GM21447 (cell line): ENCODE data around the gene NSMCE4A.
"Not testable (repeated sequence)": the region's sequence is repeated elsewhere in the genome, so short reads cannot be mapped to it uniquely, and the experiment has no call there.

Source experiments
- ATAC-seq: cut with Tn5 transposase; IDR thresholded peaks from one replicate; pipeline ENCODE4 v1.9.1; 2021; ENCODE audit not compliant: unreplicated experiment

NSMCE4A gene

GRCh38 chr10:121990015-121990677 is 15.1 kb upstream of the NSMCE4A start:
- no peak for ATAC-seq

DNA sequence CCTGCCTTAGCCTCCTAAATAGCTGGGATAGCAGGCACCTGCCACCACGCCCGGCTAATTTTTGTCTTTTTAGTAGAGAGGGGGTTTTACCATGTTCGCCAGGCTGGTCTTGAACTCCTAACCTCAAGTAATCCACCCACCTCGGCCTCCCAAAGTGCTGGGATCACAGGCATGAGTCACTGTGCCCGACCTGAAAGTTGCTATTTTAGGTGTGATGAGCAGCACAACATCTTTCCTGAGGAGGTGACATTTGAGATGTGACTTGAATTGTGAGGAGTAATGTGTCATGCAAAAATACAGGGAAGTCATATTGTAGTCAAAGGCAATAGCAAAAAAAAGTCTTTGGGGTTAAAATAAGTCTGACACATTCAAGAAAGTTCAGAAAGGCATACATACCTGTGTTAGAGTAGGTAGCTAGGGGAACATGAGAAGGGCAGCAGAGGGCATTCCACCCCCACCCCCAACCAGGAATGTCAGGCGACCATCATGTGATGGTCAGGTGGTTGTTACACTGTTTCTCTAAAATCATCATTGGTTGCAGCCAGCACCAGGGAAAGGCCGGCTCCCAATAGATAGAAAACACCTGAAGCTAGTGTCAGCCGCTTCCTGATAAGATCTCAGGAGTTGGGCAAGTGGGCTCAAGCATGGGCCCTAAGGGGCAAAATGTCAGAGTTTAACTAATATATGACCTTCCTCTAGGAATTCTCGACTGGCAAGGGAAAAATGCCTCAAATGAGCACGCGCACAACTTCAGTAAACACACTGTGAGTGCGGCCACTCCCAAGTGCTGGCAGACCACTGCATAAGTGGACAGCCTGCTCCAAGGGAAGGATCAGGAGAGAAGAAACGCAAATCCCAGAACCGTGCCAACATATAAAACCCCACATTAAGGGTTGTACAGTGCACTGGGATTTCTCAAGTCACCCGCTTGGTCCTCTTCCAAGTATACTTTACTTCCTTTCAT is 13.6 kb upstream of the NSMCE4A start, which contains the start of gene TACC2:
TSS of gene TACC2 (plus strand) at position 803 of the 964 bp plus-strand sequence. CDS start 32,819 bp downstream, outside the sequence.
- no peak for ATAC-seq

- ATAC-seq = no peak
These were observed 9.4 kb upstream of the NSMCE4A start for GRCh38 chr10:121984463-121984862.

DNA sequence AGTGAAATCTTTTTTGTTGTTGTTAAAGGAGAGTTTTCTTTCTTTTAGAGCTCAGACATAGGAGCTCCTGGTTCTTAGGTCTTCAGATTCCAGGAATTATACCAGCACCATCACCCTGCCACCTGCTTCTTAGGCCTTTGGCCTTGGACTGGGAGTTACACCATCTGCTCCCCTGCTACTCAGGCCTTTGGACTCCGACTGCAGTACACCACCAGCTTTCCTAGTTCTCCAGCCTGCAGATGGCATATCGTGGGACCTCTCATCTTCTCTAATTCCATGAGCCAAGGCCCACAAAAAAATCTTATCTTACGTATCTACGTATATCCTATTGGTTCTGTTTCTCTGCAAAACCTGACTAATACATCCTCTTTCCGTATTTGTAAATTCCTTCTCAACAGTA is 8.8 kb upstream of the NSMCE4A start:
- no peak for ATAC-seq

DNA sequence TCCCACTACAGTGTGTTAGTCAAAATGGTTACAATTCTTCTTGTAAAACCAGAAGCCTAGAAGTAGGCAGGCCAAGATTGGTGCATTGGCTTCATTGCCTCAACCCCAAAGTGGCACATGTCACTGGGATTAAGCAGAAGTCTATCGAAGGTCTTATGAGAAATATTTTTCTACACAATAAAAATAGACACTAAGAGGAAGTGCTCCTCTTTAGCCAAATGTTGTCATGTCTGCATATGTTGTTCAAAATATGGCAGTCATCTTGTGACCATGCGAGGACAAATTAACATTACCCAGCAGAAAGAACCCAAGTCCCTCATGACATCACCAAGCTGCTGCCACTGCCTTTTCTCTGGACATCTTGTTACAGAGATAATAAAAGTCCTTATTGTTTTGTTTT is 6.3 kb upstream of the NSMCE4A start:
- ATAC-seq = no peak

- ATAC-seq = no peak
These were observed 3.5 kb upstream of the NSMCE4A start for GRCh38 chr10:121978511-121978910.

GRCh38 chr10:121976607-121977006 is 1.6 kb upstream of the NSMCE4A start:
- ATAC-seq = no peak

DNA sequence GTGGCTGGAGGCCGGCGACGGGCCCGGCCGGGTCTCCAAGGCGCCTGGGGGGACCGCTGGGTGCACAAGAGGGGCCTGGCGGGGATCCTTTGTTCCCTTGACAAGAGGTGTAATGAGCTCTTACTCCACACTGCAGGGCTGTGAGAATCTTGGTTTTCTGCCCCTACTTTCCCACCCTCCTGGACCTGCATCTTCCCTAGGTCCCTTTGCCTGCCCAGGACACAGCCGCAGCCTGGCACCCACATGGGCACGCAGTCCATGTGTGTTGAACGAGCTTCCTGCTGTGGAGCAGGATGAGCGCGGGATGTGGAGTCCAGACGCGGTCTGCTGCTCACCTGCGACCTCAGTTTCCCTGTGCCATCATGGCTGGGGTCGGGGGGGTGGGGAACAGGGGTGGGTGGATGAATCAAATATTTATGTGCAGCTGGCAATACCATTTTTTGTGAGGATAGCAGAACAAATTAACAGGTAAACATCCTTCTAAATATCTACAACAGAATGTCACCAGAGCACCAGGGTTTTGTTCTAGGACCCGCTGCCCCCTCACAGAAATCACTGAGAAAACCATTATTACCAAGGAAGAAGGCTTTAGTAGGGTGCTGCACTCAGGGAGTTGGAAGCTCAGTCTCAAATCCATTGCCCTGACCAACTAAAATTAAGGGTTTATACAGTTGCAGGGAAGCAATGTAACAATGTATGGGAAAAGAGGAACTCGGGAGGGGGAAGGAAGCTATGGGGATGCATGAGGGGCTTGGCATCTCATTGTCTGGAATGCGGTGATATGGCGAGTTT is 474 bp upstream of the NSMCE4A start:
- ATAC-seq = no peak

DNA sequence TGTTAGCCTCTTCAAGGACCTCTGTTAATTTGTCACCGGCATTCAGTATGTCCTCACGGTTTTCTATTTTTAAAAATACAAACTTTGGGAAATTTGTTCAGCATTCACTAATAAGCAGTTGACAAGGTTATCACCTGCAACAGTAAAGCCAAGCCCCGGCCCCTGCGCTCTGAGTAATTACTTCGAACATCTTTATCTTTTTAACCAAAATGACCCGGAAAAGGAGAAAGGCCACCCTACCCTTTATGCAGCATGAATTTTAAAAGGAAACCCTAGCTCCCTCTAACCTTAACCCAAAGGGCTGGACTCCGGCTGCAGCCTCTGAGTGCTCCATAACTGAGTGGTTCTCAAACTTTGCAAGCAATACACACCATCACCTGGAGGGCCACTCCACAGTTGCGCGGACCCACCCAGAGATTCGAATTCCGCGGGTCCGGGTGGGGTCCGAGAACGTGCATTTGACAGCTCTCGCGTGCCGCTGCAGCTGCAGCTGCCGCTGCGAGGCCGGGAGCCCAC is 940 bp downstream of the NSMCE4A start:
- no peak for ATAC-seq

DNA sequence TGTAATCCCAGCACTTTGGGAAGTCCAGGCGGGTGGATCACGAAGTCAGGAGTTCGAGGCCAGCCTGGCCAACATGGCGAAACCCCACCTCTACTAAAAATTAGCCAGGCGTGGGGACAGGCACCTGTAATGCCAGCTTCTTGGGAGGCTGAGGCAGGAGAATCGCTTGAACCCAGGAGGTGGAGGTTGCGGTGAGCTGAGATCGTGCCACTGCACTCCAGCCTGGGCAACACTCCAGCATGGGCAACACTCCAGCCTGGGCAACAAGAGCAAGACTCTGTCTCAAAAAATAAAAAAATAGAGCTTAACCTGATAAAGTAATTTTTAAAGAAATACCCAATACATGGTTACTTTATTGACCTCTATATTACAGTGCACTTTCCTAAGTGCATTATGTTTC is 5.9 kb downstream of the NSMCE4A start:
- ATAC-seq = not testable (repeated sequence)

DNA sequence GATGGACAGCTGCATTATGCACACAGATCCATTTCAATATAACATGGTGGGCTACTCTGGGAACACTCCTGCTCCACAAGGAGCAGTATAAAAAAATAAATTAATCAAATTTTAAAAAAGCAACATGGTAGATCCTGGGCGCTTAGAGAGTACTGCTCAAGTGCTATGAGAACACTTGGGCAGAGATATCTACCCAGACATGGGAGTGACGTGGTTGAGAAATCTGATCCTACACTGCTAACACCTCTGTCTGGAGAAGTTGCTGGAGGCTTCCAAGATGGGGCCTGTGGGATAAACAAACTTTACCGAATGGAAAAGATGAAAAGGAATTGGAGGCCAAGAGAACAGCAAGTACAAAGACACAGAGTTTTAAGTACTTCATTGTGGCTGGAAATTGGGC is 9.0 kb downstream of the NSMCE4A start:
- no peak for ATAC-seq

GRCh38 chr10:121961456-121961855 is 13.6 kb downstream of the NSMCE4A start:
- no peak for ATAC-seq

DNA sequence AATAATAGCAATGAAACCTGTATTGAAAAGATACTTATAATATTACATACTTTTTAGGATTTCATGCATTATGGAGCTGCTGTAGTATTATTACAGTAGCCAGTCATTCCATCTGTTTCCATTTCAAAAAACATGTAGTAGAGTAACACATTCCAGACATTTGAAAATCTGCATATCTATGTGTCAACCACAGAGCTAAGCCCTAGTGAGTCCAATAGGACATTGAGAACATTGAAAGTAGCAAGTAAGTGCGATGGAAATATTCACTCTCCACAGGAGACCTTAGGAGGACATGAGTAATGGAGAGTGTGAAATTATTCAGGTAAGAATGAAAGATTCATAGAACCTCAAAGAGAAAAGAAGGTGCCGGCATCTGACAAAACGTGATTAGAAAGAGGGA is 15.3 kb downstream of the NSMCE4A start:
- ATAC-seq = no peak

DNA sequence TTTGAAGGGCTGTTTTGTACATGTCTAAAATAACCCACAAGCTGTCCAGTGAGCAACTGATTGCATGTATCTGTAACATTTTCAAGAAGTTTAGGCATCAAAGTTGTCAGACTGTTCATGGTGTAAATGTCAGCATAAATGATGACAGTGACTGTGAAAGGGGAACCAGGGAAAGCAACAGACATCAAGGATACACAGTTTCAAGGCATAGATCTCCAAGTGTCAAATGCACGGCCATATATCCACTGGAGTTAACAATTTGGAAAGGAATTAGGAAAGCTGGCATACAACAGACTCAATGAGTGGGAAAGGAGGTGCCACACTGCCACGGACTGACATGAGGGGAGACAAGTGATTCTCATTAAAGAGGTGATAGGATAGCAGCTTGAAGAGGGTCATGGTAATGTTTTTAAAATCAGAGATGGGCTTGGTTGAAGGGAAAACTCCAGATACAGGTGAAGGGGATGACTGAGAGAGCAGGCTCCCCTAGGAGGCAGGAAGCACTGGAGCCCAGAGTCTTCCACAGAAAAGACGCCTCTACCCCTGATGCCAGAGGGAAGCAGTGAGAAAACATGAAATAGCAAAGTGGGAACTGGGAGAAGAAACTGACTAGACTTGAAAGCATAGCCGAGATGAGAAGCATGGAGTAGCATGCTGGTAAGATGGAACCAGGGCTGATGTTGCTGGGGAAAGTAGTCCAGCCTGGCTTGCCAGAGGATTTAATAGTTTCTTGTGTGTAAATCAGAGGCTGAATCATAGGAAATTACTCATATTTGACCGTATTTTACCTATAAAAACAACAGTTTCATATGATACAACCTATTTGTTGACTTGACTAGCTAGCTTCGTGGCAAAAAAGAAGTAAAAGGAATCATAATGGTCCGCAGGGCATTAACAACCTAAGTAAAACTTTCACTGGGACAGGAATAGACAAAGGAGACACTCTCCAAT is 18.6 kb downstream of the NSMCE4A start:
- ATAC-seq = no peak

GRCh38 chr10:121952226-121952625 is 22.8 kb downstream of the NSMCE4A start:
- ATAC-seq = no peak

DNA sequence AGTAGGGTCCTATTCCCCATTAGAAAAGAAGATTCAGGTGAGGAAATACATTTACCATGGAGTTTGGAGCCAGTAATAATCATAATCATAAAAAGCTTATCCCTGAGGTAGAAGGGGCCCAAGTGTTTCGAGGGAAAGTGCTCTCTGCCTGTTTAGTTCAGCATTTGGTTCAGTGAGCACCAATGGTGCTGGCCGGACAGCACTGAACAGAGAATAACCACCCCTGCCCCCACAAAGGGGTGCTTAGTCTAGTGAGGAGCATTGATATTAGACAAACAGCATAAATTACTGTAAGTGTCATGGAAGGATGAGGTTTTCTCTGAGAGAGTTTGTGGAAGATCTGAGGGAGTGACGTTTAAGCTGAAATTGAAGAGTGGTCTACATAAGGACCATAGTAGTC is 25.6 kb downstream of the NSMCE4A start:
- ATAC-seq = no peak

DNA sequence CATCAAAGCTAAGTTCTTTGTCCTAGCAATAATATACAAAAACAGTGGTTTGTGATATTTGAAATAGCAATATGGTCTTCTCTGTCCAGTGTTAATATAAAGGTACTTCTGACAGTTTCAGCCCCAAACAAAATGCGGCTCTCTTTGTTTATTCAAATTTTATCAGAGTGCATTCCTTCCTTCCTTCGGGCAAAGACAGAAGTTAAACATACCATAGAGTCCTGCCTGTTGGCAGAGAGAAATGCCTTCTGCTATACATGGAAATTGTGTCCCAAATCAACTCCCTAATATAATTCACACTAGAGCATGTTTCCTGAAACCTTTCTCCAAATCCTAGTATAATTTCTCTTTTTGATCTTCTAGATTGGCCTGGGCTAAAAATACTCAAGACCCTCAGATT is 26.0 kb downstream of the NSMCE4A start:
- no peak for ATAC-seq

DNA sequence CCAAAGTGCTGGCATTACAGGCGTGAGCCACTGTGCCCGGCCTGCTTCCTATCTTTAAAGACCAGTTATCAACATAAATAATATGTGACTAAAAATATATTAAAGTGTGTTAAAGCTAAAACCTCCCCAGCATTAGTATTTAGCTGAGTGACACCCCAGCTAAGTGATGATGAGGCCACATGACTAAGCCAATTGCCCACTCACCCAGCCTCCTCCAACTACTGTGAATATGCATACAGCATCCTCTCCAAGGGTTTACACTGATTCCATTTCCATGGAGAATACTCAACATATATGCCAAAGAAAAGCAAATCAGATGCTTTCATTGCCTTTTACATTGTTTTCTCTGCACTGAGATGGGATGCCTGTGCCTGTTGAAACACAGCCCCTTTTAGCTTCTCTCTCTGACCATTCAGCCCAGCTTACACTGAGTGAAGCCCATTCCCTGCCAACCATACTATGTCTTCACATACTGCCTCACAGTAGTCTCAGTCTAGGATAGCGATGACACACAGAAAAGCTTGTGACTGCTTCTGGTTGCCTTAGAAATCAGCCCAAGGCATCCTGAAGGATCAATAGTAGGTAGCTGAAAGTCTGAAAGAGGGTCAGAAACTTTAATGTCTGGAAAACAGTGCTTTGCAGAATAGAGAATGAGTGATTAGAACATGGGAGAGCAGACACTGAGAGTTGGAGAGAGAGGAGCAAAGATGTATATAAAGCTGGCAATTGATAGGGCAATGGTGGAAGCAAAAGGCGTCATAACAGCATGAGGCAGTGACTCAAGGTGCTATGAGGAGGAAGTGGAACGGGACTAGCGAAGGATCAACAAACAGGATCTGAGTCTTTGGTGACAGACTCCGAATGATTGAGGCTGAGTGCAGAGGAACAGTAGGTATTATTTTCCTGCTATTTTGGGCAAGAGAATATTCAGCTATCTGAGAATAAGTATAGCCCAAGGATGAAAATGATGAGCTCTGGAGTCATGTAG is 27.4 kb downstream of the NSMCE4A start:
- ATAC-seq = no peak
